AG10803 (cell line): ENCODE data around the gene MYH15.

Source experiments
- DNase-seq: peaks from one replicate; pipeline ENCODE4 v3.0.0; 2010; ENCODE audit warnings: low read depth
- H3K4me3 ChIP-seq: 2 replicates; pipeline ENCODE4 v1.5.1; 2011; ENCODE audit warnings: mild to moderate bottlenecking, low read length, control low read depth
- TF ChIP-seq, protein P1 (sequence below): conservative IDR thresholded peaks from 2 replicates; pipeline ENCODE4 v1.5.1; 2011; ENCODE audit warnings: mild to moderate bottlenecking, low read length, control low read depth, inconsistent platforms

The MYH15 gene

DNA sequence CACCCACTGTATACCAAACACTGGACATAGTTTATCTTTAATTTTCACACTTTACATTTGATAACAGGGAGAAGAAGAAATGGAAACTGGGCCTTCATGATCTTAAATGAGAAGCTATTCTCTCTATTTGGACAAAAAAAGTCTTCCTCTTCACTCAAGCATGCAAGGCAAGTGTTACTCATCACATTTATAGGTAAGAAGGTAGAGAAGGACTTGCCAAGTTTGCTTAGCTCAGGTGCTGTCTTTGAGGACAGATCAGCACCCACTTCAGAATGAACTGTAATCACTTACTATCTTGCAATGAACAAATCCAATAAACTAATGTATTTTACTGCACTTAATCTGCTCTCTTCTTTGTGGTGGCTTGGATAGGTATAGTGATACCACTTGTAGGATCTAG is 1.1 kb upstream of the MYH15 start:
- DNase-seq: no peak
- no peak overlapping the region for H3K4me3 ChIP-seq
- TF ChIP-seq, protein P1, sequence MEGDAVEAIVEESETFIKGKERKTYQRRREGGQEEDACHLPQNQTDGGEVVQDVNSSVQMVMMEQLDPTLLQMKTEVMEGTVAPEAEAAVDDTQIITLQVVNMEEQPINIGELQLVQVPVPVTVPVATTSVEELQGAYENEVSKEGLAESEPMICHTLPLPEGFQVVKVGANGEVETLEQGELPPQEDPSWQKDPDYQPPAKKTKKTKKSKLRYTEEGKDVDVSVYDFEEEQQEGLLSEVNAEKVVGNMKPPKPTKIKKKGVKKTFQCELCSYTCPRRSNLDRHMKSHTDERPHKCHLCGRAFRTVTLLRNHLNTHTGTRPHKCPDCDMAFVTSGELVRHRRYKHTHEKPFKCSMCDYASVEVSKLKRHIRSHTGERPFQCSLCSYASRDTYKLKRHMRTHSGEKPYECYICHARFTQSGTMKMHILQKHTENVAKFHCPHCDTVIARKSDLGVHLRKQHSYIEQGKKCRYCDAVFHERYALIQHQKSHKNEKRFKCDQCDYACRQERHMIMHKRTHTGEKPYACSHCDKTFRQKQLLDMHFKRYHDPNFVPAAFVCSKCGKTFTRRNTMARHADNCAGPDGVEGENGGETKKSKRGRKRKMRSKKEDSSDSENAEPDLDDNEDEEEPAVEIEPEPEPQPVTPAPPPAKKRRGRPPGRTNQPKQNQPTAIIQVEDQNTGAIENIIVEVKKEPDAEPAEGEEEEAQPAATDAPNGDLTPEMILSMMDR: no peak

DNA sequence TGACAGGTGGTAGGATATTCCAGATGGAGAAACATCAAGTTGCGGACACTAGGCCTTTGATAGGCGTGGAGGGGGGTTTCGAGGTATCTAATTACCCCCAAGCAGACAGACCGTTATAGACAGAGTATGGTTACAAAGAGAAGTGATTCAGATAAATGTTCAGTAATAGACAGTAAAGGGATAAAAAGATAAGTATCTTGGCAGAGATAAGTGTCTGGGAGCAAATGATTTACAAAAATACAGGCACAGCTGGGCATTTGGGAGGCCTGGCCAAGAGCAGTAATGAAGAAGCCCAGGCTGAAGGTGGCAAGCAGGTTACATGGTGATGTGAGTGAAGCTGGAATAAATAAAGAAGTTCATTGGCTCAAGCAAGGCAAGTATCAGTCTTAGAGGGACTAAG is 659 bp upstream of the MYH15 start:
- no peak overlapping the region for H3K4me3 ChIP-seq
- TF ChIP-seq, protein P1: no peak
- no peak for DNase-seq

DNA sequence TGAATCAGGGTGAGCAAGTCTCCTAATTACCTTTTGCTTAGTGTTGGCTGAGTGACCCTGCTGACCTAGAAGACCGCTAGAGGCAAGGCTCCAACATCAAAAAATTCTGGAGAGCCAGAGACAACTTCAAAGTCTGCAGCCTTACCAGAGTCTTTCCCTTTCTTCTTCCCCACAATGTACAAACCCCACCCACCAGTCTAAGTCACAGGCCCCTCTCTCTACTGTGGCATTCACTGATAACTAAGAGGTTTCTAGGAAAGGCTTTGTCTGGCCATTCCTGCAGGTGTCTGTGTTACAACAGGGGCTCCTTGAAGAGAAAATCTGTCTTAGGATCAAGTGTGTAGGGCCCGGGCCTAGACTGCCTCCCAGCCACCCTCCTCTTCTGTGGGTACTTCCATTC is 525 bp downstream of the MYH15 start:
- H3K4me3 ChIP-seq: no peak overlapping the region
- no peak for DNase-seq
- TF ChIP-seq, protein P1: no peak

DNA sequence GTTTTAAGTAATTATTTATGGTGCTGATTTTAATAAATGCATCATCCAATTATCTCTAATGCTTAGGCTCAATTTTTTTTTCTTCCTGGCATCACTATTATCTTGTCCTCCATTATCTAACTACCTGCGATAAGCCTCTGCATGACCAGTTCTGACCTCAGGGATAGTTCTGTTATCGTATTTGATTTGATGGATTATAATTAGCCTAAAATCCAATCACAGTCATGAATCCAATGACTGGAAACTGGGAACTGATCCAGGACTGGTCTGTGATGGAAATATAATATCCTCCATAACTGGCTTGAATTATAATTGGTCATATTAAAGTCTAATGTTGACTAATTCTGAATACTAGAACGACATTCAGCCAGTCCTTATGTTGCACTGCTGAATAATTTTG is 1.1 kb downstream of the MYH15 start:
- no peak for DNase-seq
- TF ChIP-seq, protein P1: no peak
- no peak overlapping the region for H3K4me3 ChIP-seq

DNA sequence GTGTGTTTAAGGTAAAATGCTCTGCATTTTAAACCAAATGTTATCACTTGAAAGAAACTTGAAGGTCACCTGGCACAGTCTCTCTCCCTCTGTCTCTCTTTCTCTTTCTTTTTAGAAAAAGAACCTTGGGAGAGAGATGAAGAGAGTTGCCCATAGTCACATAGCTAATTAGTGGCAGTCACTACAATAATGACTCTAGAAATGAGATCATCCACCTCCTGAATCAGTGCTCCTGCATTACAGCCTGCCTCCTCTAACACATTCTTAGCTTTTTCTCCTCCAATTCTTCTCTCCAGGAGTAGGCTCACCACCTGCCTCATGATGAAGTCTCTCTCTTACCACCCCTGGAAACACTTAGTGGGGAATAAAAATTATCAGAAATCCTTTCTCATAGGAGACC is 2.5 kb downstream of the MYH15 start:
- TF ChIP-seq, protein P1: no peak
- H3K4me3 ChIP-seq: no peak overlapping the region
- no peak for DNase-seq

DNA sequence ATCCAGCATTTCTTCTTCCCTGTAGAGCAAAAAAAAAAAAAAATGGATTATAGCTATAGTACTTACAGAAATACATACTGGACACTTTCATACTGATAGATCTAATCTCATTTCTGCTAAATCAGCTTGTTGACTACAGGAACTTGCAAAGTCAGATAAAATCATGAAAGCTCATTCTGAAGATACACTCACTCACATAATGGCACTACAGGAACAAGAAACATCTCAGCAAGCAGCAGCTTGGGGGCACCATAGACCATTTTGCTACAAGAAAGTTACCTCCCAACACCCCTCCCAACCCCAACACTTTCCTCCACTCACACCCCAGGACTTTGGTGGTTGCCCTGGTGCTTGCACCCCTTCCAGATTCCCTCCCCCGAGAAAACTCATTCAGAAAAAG is 4.6 kb downstream of the MYH15 start:
- TF ChIP-seq, protein P1: no peak
- DNase-seq: no peak
- H3K4me3 ChIP-seq: no peak overlapping the region

DNA sequence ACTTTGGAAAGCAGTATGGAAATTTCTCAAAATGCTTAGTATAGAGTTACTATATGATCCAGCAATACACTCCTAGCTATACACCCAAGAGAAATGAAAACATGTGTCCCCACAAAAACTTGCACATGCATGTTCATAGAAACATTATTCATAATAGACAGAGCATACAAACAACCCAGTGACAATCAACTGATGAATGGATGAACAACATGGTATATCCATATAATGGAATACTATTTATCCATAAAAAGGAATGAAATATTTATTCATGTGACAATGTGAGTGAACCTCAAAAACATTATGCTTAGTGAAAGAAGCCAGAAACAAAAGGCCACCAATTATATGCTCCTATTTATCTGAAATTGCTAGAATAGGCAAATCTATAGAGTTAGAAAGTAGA is 6.7 kb downstream of the MYH15 start:
- no peak for DNase-seq

More for the DNA sequence above, 6.7 kb downstream of the MYH15 start:
- TF ChIP-seq, protein P1: no peak
- no peak overlapping the region for H3K4me3 ChIP-seq
